Suprapubic skin (tissue), 4 donors: Measurements from ENCODE around the gene MYH7. TPM values are rescaled to one million over a fixed set of nuclear protein-coding genes. Genes with fewer than 3 reads are reported as not detected.
A peak's percentile ranks its signal among the peaks of the same experiment; 100 is the strongest.
"Not testable (repeated sequence)": the region's sequence is repeated elsewhere in the genome, so short reads cannot be mapped to it uniquely, and the experiment has no call there.

Experiments
- DNase-seq, 2 donors: peaks; one replicate each; pipeline ENCODE4 v3.0.0-alpha.2; 2019; ENCODE audit warnings: low spot score in 2 of 2
- H3K27ac ChIP-seq: fragments of 200-600 bp; sonication (generic); one replicate; pipeline ENCODE4 v1.5.1; 2019
- H3K27me3 ChIP-seq: fragments of 200-600 bp; sonication (generic); one replicate; pipeline ENCODE4 v1.5.1; 2019
- H3K36me3 ChIP-seq: fragments of 200-600 bp; sonication (generic); one replicate; pipeline ENCODE4 v1.5.1; 2019
- H3K4me1 ChIP-seq: fragments of 200-600 bp; sonication (generic); one replicate; pipeline ENCODE4 v1.5.1; 2019
- H3K4me3 ChIP-seq: fragments of 200-600 bp; sonication (generic); one replicate; pipeline ENCODE4 v1.5.1; 2019; ENCODE audit warnings: mild to moderate bottlenecking
- H3K9me3 ChIP-seq: fragments of 200-600 bp; sonication (generic); one replicate; pipeline ENCODE4 v1.5.1; 2019
- CTCF ChIP-seq, 2 donors: fragments of 200-600 bp in 1 of 2; fragments of 450-650 bp in 1 of 2; sonication (generic) in 1 of 2; IDR thresholded peaks; one replicate each; pipeline ENCODE4 v1.5.1; 2016 to 2019; ENCODE audit warnings: antibody characterized with exemption in 2 of 2, mild to moderate bottlenecking in 1 of 2, moderate library complexity in 1 of 2
- EP300 ChIP-seq: sonication (generic); formaldehyde crosslinking; IDR thresholded peaks from one replicate; pipeline ENCODE4 v1.6.1; 2017; ENCODE audit warnings: antibody characterized with exemption
- POLR2A ChIP-seq, 2 donors: fragments of 450-650 bp; IDR thresholded peaks; one replicate each; pipeline ENCODE4 v1.6.1; 2017; ENCODE audit warnings: antibody characterized with exemption in 2 of 2, mild to moderate bottlenecking in 2 of 2, moderate library complexity in 2 of 2
- POLR2AphosphoS5 ChIP-seq, 3 donors: sonication (generic); formaldehyde crosslinking; IDR thresholded peaks; one replicate each; pipeline ENCODE4 v1.6.1; 2017; ENCODE audit warnings: antibody characterized with exemption in 3 of 3
- WGBS: methylation state at CpG from one replicate; pipeline ENCODE4 v1.1.5; 2018; 5-methylcytosine and 5-hydroxymethylcytosine counted together
- total RNA-seq, 4 donors: library from RNA; depleted of rRNA; stranded (reverse); fragments of >200 nt; gene quantifications; one replicate each; pipeline ENCODE4 v1.1.0, GENCODE V29; 2016

Gene MYH7
- total RNA-seq, 4 donors from 2014 or later = not detected

GRCh38 chr14:23431486-23431885 lies 4.0 kb downstream of the MYH7 start:
- Histone ChIP-seq H3K4me1 (no peaks in the 10 kb centered on the region), H3K27ac (no peak overlapping the region), H3K27me3 (peaks cover 4% of the 10 kb centered on the region), H3K9me3 (no peaks in the 10 kb centered on the region), H3K36me3 (no peaks in the 10 kb centered on the region), H3K4me3 (no peak overlapping the region)
- TF ChIP-seq CTCF (IDR thresholded peaks at IDR 0.05) (no peak), POLR2A (IDR thresholded peaks at IDR 0.05) (no peak)
- WGBS = 86% methylated on average over 6 of the region's 10 CpGs
- peak; percentile 11 to 50 for DNase-seq

GRCh38 chr14:23430723-23431085 lies 4.8 kb downstream of the MYH7 start:
- Histone ChIP-seq H3K9me3 (no peaks in the 10 kb centered on the region), H3K36me3 (no peaks in the 10 kb centered on the region), H3K27ac (no peak overlapping the region), H3K4me1 (no peaks in the 10 kb centered on the region), H3K27me3 (peaks cover 4% of the 10 kb centered on the region), H3K4me3 (no peak overlapping the region)
- 46% methylated on average over 2 of the region's 2 CpGs for WGBS
- TF ChIP-seq POLR2A (IDR thresholded peaks at IDR 0.05) (no peak), EP300 (no peak), CTCF (IDR thresholded peaks at IDR 0.05) (no peak), POLR2AphosphoS5 (IDR thresholded peaks at IDR 0.05) (no peak)
- DNase-seq = peak; percentile 37 to 49

- Histone ChIP-seq H3K4me1 (no peaks in the 10 kb centered on the region), H3K27me3 (peaks cover 4% of the 10 kb centered on the region), H3K27ac (no peak overlapping the region), H3K36me3 (no peaks in the 10 kb centered on the region), H3K9me3 (no peaks in the 10 kb centered on the region), H3K4me3 (no peak overlapping the region)
- TF ChIP-seq POLR2A (IDR thresholded peaks at IDR 0.05) = no peak
- no peak for TF ChIP-seq POLR2AphosphoS5 (IDR thresholded peaks at IDR 0.05)
- TF ChIP-seq EP300 = no peak
- TF ChIP-seq CTCF (IDR thresholded peaks at IDR 0.05) = no peak
- peak; percentile 31 to 41 for DNase-seq
- WGBS = 89% methylated on average over 8 of the region's 10 CpGs
Observed at GRCh38 chr14:23430016-23430722, 5.3 kb downstream of the MYH7 start.

GRCh38 chr14:23428686-23429495 lies 6.6 kb downstream of the MYH7 start:
- Histone ChIP-seq H3K27me3 (peaks cover 4% of the 10 kb centered on the region), H3K9me3 (no peaks in the 10 kb centered on the region), H3K36me3 (no peaks in the 10 kb centered on the region), H3K4me1 (no peaks in the 10 kb centered on the region), H3K4me3 (no peak overlapping the region), H3K27ac (no peak overlapping the region)
- peak; percentile 50 to 53 for DNase-seq
- TF ChIP-seq POLR2A (IDR thresholded peaks at IDR 0.05) = no peak
- TF ChIP-seq POLR2AphosphoS5 (IDR thresholded peaks at IDR 0.05) = no peak
- 81% methylated on average over 8 of the region's 13 CpGs for WGBS

- H3K4me1 ChIP-seq, H3K4me3 ChIP-seq, DNase-seq, H3K36me3 ChIP-seq, H3K9me3 ChIP-seq, H3K27me3 ChIP-seq, H3K27ac ChIP-seq: not testable (repeated sequence)
- WGBS = 97% methylated on average over 4 of the region's 6 CpGs
Observed at GRCh38 chr14:23425798-23426197, 9.7 kb downstream of the MYH7 start.

- peaks cover 4% of the 10 kb centered on the region for H3K27me3 ChIP-seq
- H3K9me3 ChIP-seq = no peaks in the 10 kb centered on the region
- H3K27ac ChIP-seq = no peak overlapping the region
- H3K4me3 ChIP-seq = no peak overlapping the region
- TF ChIP-seq POLR2AphosphoS5 (IDR thresholded peaks at IDR 0.05) (no peak), POLR2A (IDR thresholded peaks at IDR 0.05) (no peak), CTCF (IDR thresholded peaks at IDR 0.05) (no peak), EP300 (no peak)
- no peaks in the 10 kb centered on the region for H3K36me3 ChIP-seq
- H3K4me1 ChIP-seq = no peaks in the 10 kb centered on the region
- 75% methylated on average over 10 of the region's 10 CpGs for WGBS
- DNase-seq = no peak
Observed at GRCh38 chr14:23425169-23425568, 10.3 kb downstream of the MYH7 start.
